HG03039 (cell line): Measurements from ENCODE around the gene PANK4.
"Not testable (repeated sequence)": the region's sequence is repeated elsewhere in the genome, so short reads cannot be mapped to it uniquely, and the experiment has no call there.

Experiments
- ATAC-seq: cut with Tn5 transposase; IDR thresholded peaks from one replicate; pipeline ENCODE4 v1.9.1; 2021; ENCODE audit warnings: mild to moderate bottlenecking, moderate library complexity; ENCODE audit not compliant: unreplicated experiment

PANK4 gene

GRCh38 chr1:2559509-2560298 lies 33.3 kb upstream of the PANK4 start:
- no peak for ATAC-seq

GRCh38 chr1:2558861-2559260 lies 32.5 kb upstream of the PANK4 start:
- no peak for ATAC-seq

GRCh38 chr1:2558420-2558819 lies 32.0 kb upstream of the PANK4 start:
- ATAC-seq, result no peak

DNA sequence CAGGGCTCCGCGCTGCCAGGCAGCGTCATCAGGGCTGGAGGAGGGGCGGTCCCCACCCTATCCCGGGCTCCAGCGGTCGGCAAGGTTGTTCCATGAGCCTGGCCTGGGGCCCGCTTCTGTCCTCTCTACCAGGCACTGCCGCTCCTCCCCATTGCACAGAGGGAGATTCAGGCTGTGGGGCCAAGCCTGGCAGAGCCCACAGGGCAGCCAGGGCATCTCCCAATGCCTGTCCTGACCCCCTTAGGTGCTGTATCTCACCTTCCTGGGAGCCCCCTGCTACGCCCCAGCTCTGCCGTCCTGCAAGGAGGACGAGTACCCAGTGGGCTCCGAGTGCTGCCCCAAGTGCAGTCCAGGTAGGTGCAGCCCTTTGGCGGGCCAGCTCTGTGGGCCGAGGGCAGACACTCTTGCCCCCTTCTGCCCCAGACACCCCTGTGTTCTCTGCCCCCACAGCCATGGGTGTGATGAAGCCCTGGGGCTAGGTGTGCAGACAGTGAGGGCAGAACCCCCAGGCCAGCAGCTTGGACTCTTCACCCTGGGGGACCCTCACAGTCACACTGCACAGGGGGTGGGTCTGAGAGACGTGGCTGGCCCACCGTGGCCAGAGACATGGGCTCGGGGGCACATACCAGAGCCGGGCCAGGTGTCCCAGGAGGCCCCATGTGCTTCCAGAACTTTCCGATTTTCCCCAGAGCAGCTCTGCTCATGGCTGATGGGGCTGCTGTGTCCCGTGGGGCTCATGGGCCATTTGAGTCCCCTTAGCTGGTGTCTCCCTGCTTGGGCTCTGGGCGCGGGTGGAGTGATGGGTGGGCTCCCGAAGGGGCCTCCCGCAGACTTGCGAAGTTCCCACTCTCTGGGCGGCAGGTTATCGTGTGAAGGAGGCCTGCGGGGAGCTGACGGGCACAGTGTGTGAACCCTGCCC lies 31.3 kb upstream of the PANK4 start:
- no peak for ATAC-seq

- ATAC-seq, result no peak
Observed at GRCh38 chr1:2556678-2557481, 30.5 kb upstream of the PANK4 start.

GRCh38 chr1:2556277-2556677 lies 29.9 kb upstream of the PANK4 start, which contains the start of gene TNFRSF14:
TSS of gene TNFRSF14 (plus strand) at chr1:2556371. CDS start at chr1:2556665, 294 bp downstream.
- ATAC-seq, result no peak

GRCh38 chr1:2555634-2556276 lies 29.4 kb upstream of the PANK4 start:
- ATAC-seq, result no peak

DNA sequence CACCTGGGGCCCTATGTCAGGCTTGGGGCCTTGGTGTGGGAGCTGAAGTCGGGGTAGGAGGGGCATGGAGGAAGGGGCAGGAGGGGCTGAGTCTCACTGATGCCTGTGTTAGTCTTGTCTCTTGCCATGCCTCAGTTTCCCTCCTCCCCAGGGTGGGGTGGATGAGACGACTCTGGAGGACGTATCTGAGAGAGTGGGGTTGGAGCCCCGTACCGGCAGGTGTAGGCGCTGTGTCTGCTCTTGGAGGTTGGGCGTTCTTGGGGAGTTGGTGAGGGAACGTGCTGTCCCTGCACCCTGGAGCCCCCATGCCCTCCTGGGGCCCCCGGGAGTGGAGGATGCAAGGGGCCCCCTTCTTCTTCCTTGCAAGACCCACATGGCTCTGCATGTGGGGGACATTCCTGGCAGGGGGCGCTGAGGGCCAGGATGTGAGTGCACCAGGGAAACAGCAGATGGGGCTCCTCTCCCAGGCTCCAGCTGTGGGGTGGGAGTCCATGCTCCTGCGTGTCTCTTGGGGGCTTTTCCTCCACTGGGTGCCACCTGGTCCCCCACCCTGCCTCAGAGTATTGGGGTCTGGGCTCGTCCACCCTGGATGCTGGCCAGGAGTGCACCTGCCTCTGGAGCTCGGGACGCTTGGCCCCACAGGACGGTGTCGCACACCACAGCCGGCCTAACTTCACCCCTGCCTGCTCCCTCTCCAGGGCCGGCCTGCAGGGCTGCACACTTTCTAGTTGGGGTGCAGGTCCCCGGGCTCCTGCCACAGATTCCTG lies 28.4 kb upstream of the PANK4 start:
- no peak for ATAC-seq

GRCh38 chr1:2553871-2554620 lies 27.6 kb upstream of the PANK4 start:
- ATAC-seq, result no peak

GRCh38 chr1:2553076-2553475 lies 26.7 kb upstream of the PANK4 start:
- not testable (repeated sequence) for ATAC-seq

- ATAC-seq, result no peak
Observed at GRCh38 chr1:2552189-2552588, 25.8 kb upstream of the PANK4 start.

GRCh38 chr1:2551544-2551943 lies 25.1 kb upstream of the PANK4 start:
- ATAC-seq, result not testable (repeated sequence)

GRCh38 chr1:2550309-2550861 lies 24.0 kb upstream of the PANK4 start:
- not testable (repeated sequence) for ATAC-seq

DNA sequence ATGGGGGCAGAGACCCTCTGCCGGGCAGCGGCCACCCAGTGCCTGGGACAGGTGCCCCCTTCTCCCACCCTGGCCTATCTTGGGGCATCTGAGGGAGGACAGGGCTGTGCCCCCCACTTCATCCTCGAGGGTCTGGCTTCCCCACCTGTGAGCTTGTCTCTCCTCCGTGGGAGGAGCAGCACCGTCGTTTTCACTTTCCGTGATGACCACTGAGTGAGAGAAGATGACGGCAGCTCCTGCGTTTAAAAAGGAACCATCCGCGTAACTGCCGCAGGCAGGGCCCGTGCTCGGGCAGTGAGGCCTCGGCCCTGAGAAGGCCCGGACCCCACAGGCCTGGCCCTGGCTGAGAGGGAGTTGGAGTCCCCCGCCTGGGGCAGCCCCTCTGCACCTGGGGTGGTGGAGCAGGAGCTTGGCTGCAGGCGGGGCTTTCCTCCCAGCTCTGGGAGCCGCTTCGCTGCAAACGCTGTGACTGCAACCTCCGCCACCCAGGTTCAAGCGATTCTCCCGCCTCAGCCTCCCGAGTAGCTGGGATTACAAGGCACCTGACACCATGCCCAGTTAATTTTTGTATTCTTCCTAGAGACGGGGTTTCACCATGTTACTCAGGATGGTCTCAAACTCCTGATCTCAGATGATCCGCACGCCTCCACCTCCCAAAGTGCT lies 23.1 kb upstream of the PANK4 start:
- not testable (repeated sequence) for ATAC-seq

DNA sequence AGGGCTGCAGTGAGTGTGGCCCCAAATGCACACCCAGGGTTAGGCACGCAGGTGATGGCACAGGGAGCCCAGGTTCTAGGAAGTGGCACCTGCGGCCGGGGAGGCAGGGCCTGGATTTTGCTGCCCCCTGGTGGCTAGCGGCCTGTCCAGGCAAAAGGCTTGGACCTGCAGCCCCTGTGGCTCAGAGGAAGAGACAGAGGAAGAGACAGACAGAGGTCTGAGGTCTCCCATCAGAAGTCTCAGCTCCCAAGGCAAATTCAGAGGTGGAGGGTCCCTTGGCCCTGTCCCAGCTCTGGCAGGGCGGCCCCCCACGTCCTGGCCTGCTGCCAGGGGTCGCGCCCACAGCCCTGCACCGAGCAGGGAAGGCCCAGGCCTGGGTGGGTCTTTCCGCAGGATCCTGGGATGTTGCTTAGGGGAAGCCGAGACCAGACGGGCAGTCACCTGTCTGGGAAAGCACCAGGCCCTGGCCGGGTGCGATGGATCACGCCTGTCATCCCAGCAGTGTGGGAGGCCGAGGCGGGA lies 21.7 kb upstream of the PANK4 start:
- no peak for ATAC-seq

- no peak for ATAC-seq
Observed at GRCh38 chr1:2547210-2548067, 21.0 kb upstream of the PANK4 start.
